SU-DHL-6 (cell line): ENCODE data around the gene FGF5.

Experiments used
- H2AFZ ChIP-seq: fragments of 200-600 bp; sonication (generic); 2 replicates; pipeline ENCODE4 v1.6.1; 2014; ENCODE audit warnings: low read depth, mild to moderate bottlenecking, moderate library complexity, mixed read lengths, antibody characterized with exemption, low read length; ENCODE audit not compliant: severe bottlenecking
- H3F3A ChIP-seq: fragments of 200-600 bp; shearing (Covaris generic); 2 replicates; pipeline ENCODE4 v1.6.0; 2016; ENCODE audit warnings: antibody characterized with exemption, mild to moderate bottlenecking; ENCODE audit not compliant: insufficient read depth
- H3K27ac ChIP-seq: fragments of 200-600 bp; sonication (generic); 2 replicates; pipeline ENCODE4 v1.5.1; 2016; ENCODE audit warnings: low read depth, mild to moderate bottlenecking, low read length, moderate library complexity, mixed read lengths
- H3K27me3 ChIP-seq: fragments of 200-600 bp; sonication (generic), shearing (Covaris generic); 2 replicates; pipeline ENCODE4 v1.6.0; 2014; ENCODE audit warnings: mild to moderate bottlenecking, low read length
- H3K36me3 ChIP-seq: fragments of 200-600 bp; sonication (generic); 2 replicates; pipeline ENCODE4 v1.6.1; 2014; ENCODE audit warnings: mild to moderate bottlenecking, low read length, mixed read lengths
- H3K4me2 ChIP-seq: fragments of 300-600, 200-600 bp; shearing (Covaris generic), sonication (generic); 2 replicates; pipeline ENCODE4 v1.6.0; 2014; ENCODE audit warnings: low read length, low read depth, mild to moderate bottlenecking; ENCODE audit not compliant: poor library complexity, severe bottlenecking
- H3K4me3 ChIP-seq: fragments of 200-600 bp; sonication (generic); 2 replicates; pipeline ENCODE4 v1.5.1; 2014; ENCODE audit warnings: antibody characterized with exemption, low read length, mild to moderate bottlenecking, mixed read lengths; ENCODE audit not compliant: insufficient read depth, poor library complexity, severe bottlenecking
- H3K79me2 ChIP-seq: fragments of 200-600 bp; sonication (generic); 2 replicates; pipeline ENCODE4 v1.6.1; 2014; ENCODE audit warnings: mild to moderate bottlenecking, low read length, moderate library complexity; ENCODE audit not compliant: insufficient read depth
- H3K9ac ChIP-seq: fragments of 200-600 bp; sonication (generic); 2 replicates; pipeline ENCODE4 v1.7.0; 2014; ENCODE audit warnings: mild to moderate bottlenecking, low read length
- H3K9me2 ChIP-seq: fragments of 200-600 bp; sonication (generic); replicated peaks from 2 replicates; pipeline ENCODE4 v1.6.1; 2014; ENCODE audit warnings: low read length; ENCODE audit not compliant: insufficient read depth
- H3K9me3 ChIP-seq: fragments of 200-600 bp; sonication (generic); 2 replicates; pipeline ENCODE4 v1.6.1; 2014; ENCODE audit warnings: low read length, mixed read lengths; ENCODE audit not compliant: insufficient read depth
- H4K20me1 ChIP-seq: fragments of 200-600 bp; sonication (generic); 2 replicates; pipeline ENCODE4 v1.6.1; 2014; ENCODE audit warnings: low read depth, mild to moderate bottlenecking, antibody characterized with exemption, low read length, moderate library complexity, mixed read lengths
- EZH2phosphoT487 ChIP-seq: fragments of 200-600 bp; sonication (generic), shearing (Covaris generic); conservative IDR thresholded peaks from 2 replicates; pipeline ENCODE4 v1.6.1; 2018; ENCODE audit warnings: mild to moderate bottlenecking, antibody characterized with exemption, low read length, moderate library complexity, mixed read lengths
- TF ChIP-seq, protein P1 (sequence below): fragments of 200-600 bp; sonication (generic); IDR thresholded peaks from one replicate; pipeline ENCODE4 v1.5.1; 2017; ENCODE audit warnings: antibody characterized with exemption, mild to moderate bottlenecking, low read length, moderate library complexity; ENCODE audit not compliant: insufficient read depth, poor library complexity, severe bottlenecking

Gene FGF5

DNA sequence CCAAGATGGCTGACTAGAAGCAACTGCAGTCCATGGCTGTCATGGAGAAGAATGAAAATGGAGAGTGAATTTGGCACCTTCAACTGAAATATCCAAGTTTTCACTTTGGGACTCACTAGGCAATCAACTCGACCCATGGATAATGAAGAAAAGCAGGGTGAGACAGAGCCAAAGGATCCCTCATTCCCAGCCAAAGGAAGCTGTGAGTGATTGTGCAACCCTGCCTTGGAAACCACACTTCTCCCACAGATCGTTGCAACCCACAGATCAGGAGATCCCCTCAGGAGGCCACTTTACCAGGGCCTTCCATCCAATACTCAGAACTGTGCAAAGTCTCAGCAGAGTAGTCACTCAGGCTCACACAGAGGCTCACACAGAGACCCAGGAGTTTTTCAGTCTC lies 73.6 kb downstream of the FGF5 start:
- H3K27ac ChIP-seq = no peak overlapping the region
- no peak overlapping the region for H3K9ac ChIP-seq
- H3K27me3 ChIP-seq = no peaks in the 10 kb centered on the region
- no peaks in the 10 kb centered on the region for H3K9me3 ChIP-seq
- TF ChIP-seq, protein P1, sequence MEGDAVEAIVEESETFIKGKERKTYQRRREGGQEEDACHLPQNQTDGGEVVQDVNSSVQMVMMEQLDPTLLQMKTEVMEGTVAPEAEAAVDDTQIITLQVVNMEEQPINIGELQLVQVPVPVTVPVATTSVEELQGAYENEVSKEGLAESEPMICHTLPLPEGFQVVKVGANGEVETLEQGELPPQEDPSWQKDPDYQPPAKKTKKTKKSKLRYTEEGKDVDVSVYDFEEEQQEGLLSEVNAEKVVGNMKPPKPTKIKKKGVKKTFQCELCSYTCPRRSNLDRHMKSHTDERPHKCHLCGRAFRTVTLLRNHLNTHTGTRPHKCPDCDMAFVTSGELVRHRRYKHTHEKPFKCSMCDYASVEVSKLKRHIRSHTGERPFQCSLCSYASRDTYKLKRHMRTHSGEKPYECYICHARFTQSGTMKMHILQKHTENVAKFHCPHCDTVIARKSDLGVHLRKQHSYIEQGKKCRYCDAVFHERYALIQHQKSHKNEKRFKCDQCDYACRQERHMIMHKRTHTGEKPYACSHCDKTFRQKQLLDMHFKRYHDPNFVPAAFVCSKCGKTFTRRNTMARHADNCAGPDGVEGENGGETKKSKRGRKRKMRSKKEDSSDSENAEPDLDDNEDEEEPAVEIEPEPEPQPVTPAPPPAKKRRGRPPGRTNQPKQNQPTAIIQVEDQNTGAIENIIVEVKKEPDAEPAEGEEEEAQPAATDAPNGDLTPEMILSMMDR = no peak
- TF ChIP-seq EZH2phosphoT487 = no peak
- H4K20me1 ChIP-seq = no peaks in the 10 kb centered on the region
- no peaks in the 10 kb centered on the region for H3K36me3 ChIP-seq
- no peak overlapping the region for H3K4me2 ChIP-seq
- no peak overlapping the region for H2AFZ ChIP-seq
- H3K9me2 ChIP-seq = no peaks in the 10 kb centered on the region
- H3K4me3 ChIP-seq = no peak overlapping the region
- H3F3A ChIP-seq = no peaks in the 10 kb centered on the region
- no peaks in the 10 kb centered on the region for H3K79me2 ChIP-seq
